ENCODE data around the gene FHIP2A.

Gene FHIP2A

DNA sequence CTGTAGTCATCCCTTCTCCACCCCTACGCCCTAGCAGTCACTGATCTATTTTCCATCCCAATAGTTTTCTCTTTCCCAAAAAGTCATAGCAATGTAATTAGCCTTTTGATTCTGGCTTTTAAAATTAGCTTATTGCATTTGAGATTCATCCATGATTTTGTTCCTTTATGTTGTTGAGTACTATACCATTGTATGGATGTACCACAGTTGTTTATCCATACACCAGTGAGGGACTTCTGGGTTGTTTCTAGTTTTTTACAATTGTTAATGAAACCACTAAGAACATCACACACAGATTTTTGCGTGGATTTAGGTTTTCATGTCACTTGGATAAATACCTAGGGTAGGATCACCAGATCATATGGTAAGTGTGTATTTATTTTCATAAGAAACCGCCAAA is 16.1 kb downstream of the FHIP2A start:
- ChIA-PET POLR2A (no interaction called here), CTCF (interaction anchor here (0.5 to 1.7 kb wide), 2 partner anchors 12 to 696 kb away, joined by 3 to 4 read pairs; no protein-coding TSS in a partner anchor)
- Histone ChIP-seq H3K27ac (ENCODE audit: extremely low read depth, low read depth, low read length) (no peak overlapping the region), H3K9me3 (ENCODE audit: control insufficient read depth, insufficient read depth, low read depth, low read length) (no peaks in the 10 kb centered on the region), H3K36me3 (ENCODE audit: control insufficient read depth in 2 of 2, insufficient read depth in 1 of 2, low read length in 2 of 2) (peaks cover 52 to 70% of the 10 kb centered on the region in 2 experiments), H3K4me3 (ENCODE audit: low read depth, low read length) (no peak overlapping the region), H3K4me1 (ENCODE audit: control insufficient read depth, insufficient read depth, low read length) (no peaks in the 10 kb centered on the region)
- no peak for TF ChIP-seq ZNF280C (tag by site-specific recombination; IDR thresholded peaks at IDR 0.05)
- no peak for TF ChIP-seq ZSCAN30 (tag by site-specific recombination; IDR thresholded peaks at IDR 0.05)
- no peak for TF ChIP-seq KLF8 (tag by site-specific recombination; IDR thresholded peaks at IDR 0.05)
- no peak for TF ChIP-seq ZNF211 (tag by site-specific recombination; IDR thresholded peaks at IDR 0.05; ENCODE audit: low read depth)
- TF ChIP-seq, protein P1, sequence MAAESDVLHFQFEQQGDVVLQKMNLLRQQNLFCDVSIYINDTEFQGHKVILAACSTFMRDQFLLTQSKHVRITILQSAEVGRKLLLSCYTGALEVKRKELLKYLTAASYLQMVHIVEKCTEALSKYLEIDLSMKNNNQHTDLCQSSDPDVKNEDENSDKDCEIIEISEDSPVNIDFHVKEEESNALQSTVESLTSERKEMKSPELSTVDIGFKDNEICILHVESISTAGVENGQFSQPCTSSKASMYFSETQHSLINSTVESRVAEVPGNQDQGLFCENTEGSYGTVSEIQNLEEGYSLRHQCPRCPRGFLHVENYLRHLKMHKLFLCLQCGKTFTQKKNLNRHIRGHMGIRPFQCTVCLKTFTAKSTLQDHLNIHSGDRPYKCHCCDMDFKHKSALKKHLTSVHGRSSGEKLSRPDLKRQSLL (tag by site-specific recombination; IDR thresholded peaks at IDR 0.05), result no peak
- no peak for TF ChIP-seq ZEB2 (tag by site-specific recombination; IDR thresholded peaks at IDR 0.05)
- no peak for TF ChIP-seq ZBTB10 (tag by site-specific recombination; IDR thresholded peaks at IDR 0.05)
- TF ChIP-seq, protein P2, sequence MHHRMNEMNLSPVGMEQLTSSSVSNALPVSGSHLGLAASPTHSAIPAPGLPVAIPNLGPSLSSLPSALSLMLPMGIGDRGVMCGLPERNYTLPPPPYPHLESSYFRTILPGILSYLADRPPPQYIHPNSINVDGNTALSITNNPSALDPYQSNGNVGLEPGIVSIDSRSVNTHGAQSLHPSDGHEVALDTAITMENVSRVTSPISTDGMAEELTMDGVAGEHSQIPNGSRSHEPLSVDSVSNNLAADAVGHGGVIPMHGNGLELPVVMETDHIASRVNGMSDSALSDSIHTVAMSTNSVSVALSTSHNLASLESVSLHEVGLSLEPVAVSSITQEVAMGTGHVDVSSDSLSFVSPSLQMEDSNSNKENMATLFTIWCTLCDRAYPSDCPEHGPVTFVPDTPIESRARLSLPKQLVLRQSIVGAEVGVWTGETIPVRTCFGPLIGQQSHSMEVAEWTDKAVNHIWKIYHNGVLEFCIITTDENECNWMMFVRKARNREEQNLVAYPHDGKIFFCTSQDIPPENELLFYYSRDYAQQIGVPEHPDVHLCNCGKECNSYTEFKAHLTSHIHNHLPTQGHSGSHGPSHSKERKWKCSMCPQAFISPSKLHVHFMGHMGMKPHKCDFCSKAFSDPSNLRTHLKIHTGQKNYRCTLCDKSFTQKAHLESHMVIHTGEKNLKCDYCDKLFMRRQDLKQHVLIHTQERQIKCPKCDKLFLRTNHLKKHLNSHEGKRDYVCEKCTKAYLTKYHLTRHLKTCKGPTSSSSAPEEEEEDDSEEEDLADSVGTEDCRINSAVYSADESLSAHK (tag by site-specific recombination; IDR thresholded peaks at IDR 0.05), result no peak
- TF ChIP-seq ZNF623 (tag by site-specific recombination; IDR thresholded peaks at IDR 0.05), result no peak
- no peak for TF ChIP-seq EGR2 (tag by site-specific recombination; IDR thresholded peaks at IDR 0.05; ENCODE audit: low read depth)
- no peak for TF ChIP-seq ZNF19 (tag by site-specific recombination; IDR thresholded peaks at IDR 0.05; ENCODE audit: low read depth)
- TF ChIP-seq, protein P3, sequence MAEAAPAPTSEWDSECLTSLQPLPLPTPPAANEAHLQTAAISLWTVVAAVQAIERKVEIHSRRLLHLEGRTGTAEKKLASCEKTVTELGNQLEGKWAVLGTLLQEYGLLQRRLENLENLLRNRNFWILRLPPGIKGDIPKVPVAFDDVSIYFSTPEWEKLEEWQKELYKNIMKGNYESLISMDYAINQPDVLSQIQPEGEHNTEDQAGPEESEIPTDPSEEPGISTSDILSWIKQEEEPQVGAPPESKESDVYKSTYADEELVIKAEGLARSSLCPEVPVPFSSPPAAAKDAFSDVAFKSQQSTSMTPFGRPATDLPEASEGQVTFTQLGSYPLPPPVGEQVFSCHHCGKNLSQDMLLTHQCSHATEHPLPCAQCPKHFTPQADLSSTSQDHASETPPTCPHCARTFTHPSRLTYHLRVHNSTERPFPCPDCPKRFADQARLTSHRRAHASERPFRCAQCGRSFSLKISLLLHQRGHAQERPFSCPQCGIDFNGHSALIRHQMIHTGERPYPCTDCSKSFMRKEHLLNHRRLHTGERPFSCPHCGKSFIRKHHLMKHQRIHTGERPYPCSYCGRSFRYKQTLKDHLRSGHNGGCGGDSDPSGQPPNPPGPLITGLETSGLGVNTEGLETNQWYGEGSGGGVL (tag by site-specific recombination; IDR thresholded peaks at IDR 0.05), result no peak
- no peak for TF ChIP-seq GLI2 (tag by site-specific recombination; IDR thresholded peaks at IDR 0.05; ENCODE audit: borderline replicate concordance, low read depth)
- no peak for TF ChIP-seq GLIS2 (tag by site-specific recombination; IDR thresholded peaks at IDR 0.05)
- no peak for TF ChIP-seq ZNF518A (tag by site-specific recombination; conservative IDR thresholded peaks at IDR 0.05; ENCODE audit: low read depth)
- no peak for TF ChIP-seq REPIN1 (tag by site-specific recombination; IDR thresholded peaks at IDR 0.05; ENCODE audit: low read depth)

All from HEK293 (cell line).